Measurements from ENCODE around the gene HM13. TPM values are rescaled to one million over a fixed set of nuclear protein-coding genes. Genes with fewer than 3 reads are reported as not detected.
"Not testable (repeated sequence)": the region's sequence is repeated elsewhere in the genome, so short reads cannot be mapped to it uniquely, and the experiment has no call there.

Gene HM13
- total RNA-seq, result 78.3 and 79.2 TPM in 2 replicates
- 224 TPM for polyA plus RNA-seq (2012)

GRCh38 chr20:31514154-31515071, at the start of gene HM13:
HM13 (plus strand) TSS chr20:31514442; CDS start chr20:31514552, 110 bp downstream.
- DNase-seq (ENCODE audit: low read depth), result peak; percentile 93

GRCh38 chr20:31470946-31471345, 43.3 kb upstream of the HM13 start:
- not testable (repeated sequence) for DNase-seq (ENCODE audit: low read depth)

GRCh38 chr20:31472395-31473330, 41.6 kb upstream of the HM13 start:
- DNase-seq (ENCODE audit: low read depth), result no peak

GRCh38 chr20:31473331-31474096, 40.7 kb upstream of the HM13 start:
- no peak for DNase-seq (ENCODE audit: low read depth)

GRCh38 chr20:31474097-31474436, 40.2 kb upstream of the HM13 start:
- no peak for DNase-seq (ENCODE audit: low read depth)

- no peak for DNase-seq (ENCODE audit: low read depth)
Observed at GRCh38 chr20:31474758-31475427, 39.3 kb upstream of the HM13 start, which contains the start of the genes DEFB124 and REM1. DEFB124 (minus strand) TSS chr20:31475127; CDS start chr20:31473013, 2,114 bp downstream. REM1 (plus strand) TSS chr20:31475288; CDS start chr20:31476446, 1,158 bp downstream.

GRCh38 chr20:31475472-31476293, 38.6 kb upstream of the HM13 start:
- DNase-seq (ENCODE audit: low read depth), result no peak

GRCh38 chr20:31476294-31476585, 38.0 kb upstream of the HM13 start:
- DNase-seq (ENCODE audit: low read depth), result no peak

- DNase-seq (ENCODE audit: low read depth), result no peak
Observed at GRCh38 chr20:31476643-31477215, 37.5 kb upstream of the HM13 start.

- no peak for DNase-seq (ENCODE audit: low read depth)
Observed at GRCh38 chr20:31484001-31484400, 30.2 kb upstream of the HM13 start.

- DNase-seq (ENCODE audit: low read depth), result peak; percentile 46
Observed at GRCh38 chr20:31485450-31486339, 28.5 kb upstream of the HM13 start.

- DNase-seq (ENCODE audit: low read depth), result no peak
Observed at GRCh38 chr20:31488115-31488514, 26.1 kb upstream of the HM13 start.

GRCh38 chr20:31489152-31489551, 25.1 kb upstream of the HM13 start:
- no peak for DNase-seq (ENCODE audit: low read depth)

GRCh38 chr20:31490752-31491151, 23.5 kb upstream of the HM13 start:
- no peak for DNase-seq (ENCODE audit: low read depth)

- peak; percentile 19 for DNase-seq (ENCODE audit: low read depth)
Observed at GRCh38 chr20:31494131-31494530, 20.1 kb upstream of the HM13 start.

GRCh38 chr20:31496761-31497295, 17.4 kb upstream of the HM13 start:
- peak; percentile 37 for DNase-seq (ENCODE audit: low read depth)

- peak; percentile 40 for DNase-seq (ENCODE audit: low read depth)
Observed at GRCh38 chr20:31497838-31498540, 16.3 kb upstream of the HM13 start.

Measured in myocyte (in vitro differentiated cells).